HEK293 (cell line): Measurements from ENCODE around the gene ANKH.

ENCODE experiments used
- CTCF ChIA-PET: fragments of 350-600 bp; formaldehyde crosslinking; extraction: SDS; loops from one replicate; lab custom pipeline; 2021; ENCODE audit warnings: antibody characterized with exemption; lab: Yijun Ruan, JAX
- POLR2A ChIA-PET: fragments of 300-600 bp; formaldehyde crosslinking; extraction: SDS; loops from one replicate; lab custom pipeline; 2020; ENCODE audit warnings: antibody characterized with exemption, inconsistent platforms; lab: Yijun Ruan, JAX
- H3K27ac ChIP-seq: fragments of 200-500 bp; sonication (Bioruptor generic); 2 replicates; pipeline ENCODE4 v1.5.1; 2014; ENCODE audit warnings: low read depth, low read length, control low read depth, inconsistent platforms; ENCODE audit errors: extremely low read depth
- H3K36me3 ChIP-seq, 2 experiments: fragments of 200-500 bp in 1 of 2; sonication (Bioruptor generic) in 1 of 2; 1 replicate in 1 of 2; 2 replicates in 1 of 2; pipeline ENCODE4 v1.5.1; 2014 to 2017; ENCODE audit warnings: inconsistent platforms in 2 of 2, low read length in 2 of 2; ENCODE audit not compliant: control insufficient read depth in 2 of 2, insufficient read depth in 1 of 2
- H3K4me1 ChIP-seq: fragments of 200-500 bp; sonication (Bioruptor generic); 2 replicates; pipeline ENCODE4 v1.5.1; 2014; ENCODE audit warnings: mild to moderate bottlenecking, low read length, inconsistent platforms; ENCODE audit not compliant: control insufficient read depth, insufficient read depth
- H3K4me3 ChIP-seq: 2 replicates; pipeline ENCODE4 v1.5.1; 2011; ENCODE audit warnings: low read depth, mild to moderate bottlenecking, control low read depth, low read length, moderate library complexity
- H3K9me3 ChIP-seq: fragments of 200-500 bp; sonication (Bioruptor generic); 2 replicates; pipeline ENCODE4 v1.5.1; 2014; ENCODE audit warnings: low read depth, low read length, inconsistent platforms; ENCODE audit not compliant: control insufficient read depth, insufficient read depth
- FEZF1 ChIP-seq: fragments of 450-650 bp; formaldehyde crosslinking; IDR thresholded peaks from 2 replicates; pipeline ENCODE4 v1.5.1; 2016; ENCODE audit warnings: missing biosample characterization, missing genetic modification characterization
- HOXD13 ChIP-seq: sonication (generic); formaldehyde crosslinking; IDR thresholded peaks from 2 replicates; pipeline ENCODE4 v1.8.0; 2022; ENCODE audit warnings: missing genetic modification reagents, borderline replicate concordance
- ZBTB1 ChIP-seq: fragments of 450-650 bp; formaldehyde crosslinking; IDR thresholded peaks from 2 replicates; pipeline ENCODE4 v1.5.1; 2016; ENCODE audit warnings: missing biosample characterization, missing genetic modification characterization
- ZNF121 ChIP-seq: fragments of 450-650 bp; formaldehyde crosslinking; IDR thresholded peaks from 2 replicates; pipeline ENCODE4 v1.5.1; 2016; ENCODE audit warnings: missing biosample characterization, missing genetic modification characterization
- ZNF133 ChIP-seq: fragments of 450-650 bp; formaldehyde crosslinking; IDR thresholded peaks from 2 replicates; pipeline ENCODE4 v1.5.1; 2016; ENCODE audit warnings: missing biosample characterization, missing genetic modification characterization
- ZNF146 ChIP-seq: fragments of 450-650 bp; formaldehyde crosslinking; IDR thresholded peaks from 2 replicates; pipeline ENCODE4 v1.5.1; 2016; ENCODE audit warnings: missing biosample characterization, missing genetic modification characterization
- ZNF239 ChIP-seq: fragments of 450-650 bp; formaldehyde crosslinking; IDR thresholded peaks from 2 replicates; pipeline ENCODE4 v1.5.1; 2016; ENCODE audit warnings: missing biosample characterization, missing genetic modification characterization
- ZNF366 ChIP-seq: fragments of 450-650 bp; formaldehyde crosslinking; conservative IDR thresholded peaks from 2 replicates; pipeline ENCODE4 v1.5.1; 2016; ENCODE audit warnings: missing biosample characterization, missing genetic modification characterization
- ZNF558 ChIP-seq: fragments of 450-650 bp; formaldehyde crosslinking; IDR thresholded peaks from 2 replicates; pipeline ENCODE4 v1.5.1; 2016; ENCODE audit warnings: missing biosample characterization, missing genetic modification characterization
- ZNF560 ChIP-seq: fragments of 450-650 bp; formaldehyde crosslinking; IDR thresholded peaks from 2 replicates; pipeline ENCODE4 v1.5.1; 2017; ENCODE audit warnings: missing biosample characterization, missing genetic modification characterization, borderline replicate concordance
- ZNF629 ChIP-seq: fragments of 450-650 bp; formaldehyde crosslinking; IDR thresholded peaks from 2 replicates; pipeline ENCODE4 v1.5.1; 2017; ENCODE audit warnings: missing biosample characterization, missing genetic modification characterization
- ZNF664 ChIP-seq: fragments of 450-650 bp; formaldehyde crosslinking; IDR thresholded peaks from 2 replicates; pipeline ENCODE4 v1.5.1; 2016; ENCODE audit warnings: missing biosample characterization, missing genetic modification characterization
- ZNF837 ChIP-seq: fragments of 450-650 bp; formaldehyde crosslinking; IDR thresholded peaks from 2 replicates; pipeline ENCODE4 v1.5.1; 2016; ENCODE audit warnings: missing biosample characterization, missing genetic modification characterization
- ZSCAN16 ChIP-seq: fragments of 450-650 bp; formaldehyde crosslinking; IDR thresholded peaks from 2 replicates; pipeline ENCODE4 v1.5.1; 2016; ENCODE audit warnings: missing biosample characterization, missing genetic modification characterization
- TF ChIP-seq, protein P1 (sequence below): IDR thresholded peaks from 2 replicates; pipeline ENCODE4 v1.6.1; 2011; ENCODE audit warnings: mild to moderate bottlenecking, low read depth, low read length, borderline replicate concordance
- TF ChIP-seq, protein P2 (sequence below): fragments of 450-650 bp; formaldehyde crosslinking; IDR thresholded peaks from 2 replicates; pipeline ENCODE4 v1.5.1; 2016; ENCODE audit warnings: missing biosample characterization, missing genetic modification characterization

ANKH gene

DNA sequence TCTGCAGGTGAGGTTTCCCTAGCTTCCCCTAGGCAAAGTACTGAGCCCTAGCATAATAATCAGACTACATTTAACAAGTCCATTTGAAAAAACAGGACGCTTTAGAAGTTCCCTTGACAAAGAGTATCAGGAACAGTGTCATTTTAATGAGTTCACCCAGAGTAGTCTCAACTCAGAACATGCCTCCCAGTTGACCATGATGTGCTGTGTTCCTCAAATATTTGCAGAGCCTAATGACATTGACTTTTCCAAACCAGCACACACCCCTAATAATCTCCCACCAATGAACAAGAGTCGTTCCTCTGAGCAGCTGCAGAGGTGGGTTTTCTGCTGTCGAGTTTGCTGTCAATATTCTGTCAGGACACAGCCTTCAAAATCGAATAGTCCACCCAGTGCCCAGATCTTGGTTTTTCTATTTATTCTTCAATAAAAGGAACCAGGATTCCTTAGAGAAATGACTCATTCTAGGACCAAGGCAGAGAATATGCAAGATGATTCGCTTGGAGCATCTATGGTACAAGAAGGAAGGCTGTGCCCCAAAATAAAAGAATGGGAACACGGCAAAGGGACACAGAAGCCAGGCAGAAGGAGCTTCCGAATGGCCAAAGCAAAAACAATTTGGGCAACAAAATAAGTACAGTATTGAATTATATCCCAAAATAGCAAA, 149.5 kb downstream of the ANKH start:
- peaks cover 0 to 4% of the 10 kb centered on the region in 2 experiments; a peak in 1 of 3 replicates for H3K36me3 ChIP-seq
- H3K4me3 ChIP-seq: no peak overlapping the region
- no peaks in the 10 kb centered on the region for H3K4me1 ChIP-seq
- ChIA-PET CTCF (interaction anchor here (0.6 to 8.4 kb wide), 4 partner anchors 31 to 288 kb away, joined by 3 to 134 read pairs (median 4); no protein-coding TSS in a partner anchor), POLR2A (no interaction called here)
- no peak overlapping the region for H3K27ac ChIP-seq
- H3K9me3 ChIP-seq: no peaks in the 10 kb centered on the region
- TF ChIP-seq ZNF121 (tag by site-specific recombination) (no peak), ZNF629 (no peak), ZNF560 (tag by site-specific recombination) (no peak), ZSCAN16 (tag by site-specific recombination) (no peak), ZNF837 (tag by site-specific recombination) (no peak), ZBTB1 (tag by site-specific recombination) (no peak), FEZF1 (tag by site-specific recombination) (no peak), ZNF146 (tag by site-specific recombination) (no peak), ZNF366 (tag by site-specific recombination) (no peak)
- TF ChIP-seq, protein P1, sequence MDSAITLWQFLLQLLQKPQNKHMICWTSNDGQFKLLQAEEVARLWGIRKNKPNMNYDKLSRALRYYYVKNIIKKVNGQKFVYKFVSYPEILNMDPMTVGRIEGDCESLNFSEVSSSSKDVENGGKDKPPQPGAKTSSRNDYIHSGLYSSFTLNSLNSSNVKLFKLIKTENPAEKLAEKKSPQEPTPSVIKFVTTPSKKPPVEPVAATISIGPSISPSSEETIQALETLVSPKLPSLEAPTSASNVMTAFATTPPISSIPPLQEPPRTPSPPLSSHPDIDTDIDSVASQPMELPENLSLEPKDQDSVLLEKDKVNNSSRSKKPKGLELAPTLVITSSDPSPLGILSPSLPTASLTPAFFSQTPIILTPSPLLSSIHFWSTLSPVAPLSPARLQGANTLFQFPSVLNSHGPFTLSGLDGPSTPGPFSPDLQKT: no peak
- TF ChIP-seq, protein P2, sequence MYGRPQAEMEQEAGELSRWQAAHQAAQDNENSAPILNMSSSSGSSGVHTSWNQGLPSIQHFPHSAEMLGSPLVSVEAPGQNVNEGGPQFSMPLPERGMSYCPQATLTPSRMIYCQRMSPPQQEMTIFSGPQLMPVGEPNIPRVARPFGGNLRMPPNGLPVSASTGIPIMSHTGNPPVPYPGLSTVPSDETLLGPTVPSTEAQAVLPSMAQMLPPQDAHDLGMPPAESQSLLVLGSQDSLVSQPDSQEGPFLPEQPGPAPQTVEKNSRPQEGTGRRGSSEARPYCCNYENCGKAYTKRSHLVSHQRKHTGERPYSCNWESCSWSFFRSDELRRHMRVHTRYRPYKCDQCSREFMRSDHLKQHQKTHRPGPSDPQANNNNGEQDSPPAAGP (tag by site-specific recombination): no peak

DNA sequence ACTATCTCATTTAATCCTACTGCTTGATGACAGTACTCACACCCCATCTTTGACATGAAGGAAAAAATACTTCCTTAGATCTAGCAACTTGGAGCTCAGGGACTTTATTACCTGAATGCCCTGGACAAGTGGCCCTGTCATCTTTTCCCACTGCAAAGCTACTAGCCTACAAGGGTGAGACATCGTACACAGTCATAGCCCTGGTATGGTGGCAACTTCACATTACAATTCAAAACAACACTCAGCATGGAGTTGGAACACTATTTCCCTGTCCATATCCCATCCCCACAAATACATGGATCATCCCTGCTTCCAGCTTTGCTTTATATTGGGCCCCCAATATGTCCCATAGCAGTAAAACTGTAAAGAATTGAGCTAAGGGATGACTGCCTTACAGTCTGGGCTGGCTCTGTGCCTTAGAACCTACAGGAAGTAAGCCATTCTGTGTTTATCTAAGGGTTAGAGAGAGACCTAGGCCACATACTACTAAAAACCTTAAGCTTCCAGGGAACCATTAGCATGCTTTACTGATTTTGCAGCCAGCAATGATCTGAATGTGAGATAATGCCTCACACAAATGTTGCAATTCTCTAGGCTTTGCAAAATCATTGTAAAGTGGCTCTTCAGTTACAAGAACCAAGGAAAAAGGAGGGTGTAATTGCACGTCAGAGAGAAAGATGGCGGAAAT, 151.2 kb downstream of the ANKH start:
- H3K4me1 ChIP-seq: no peaks in the 10 kb centered on the region
- CTCF ChIA-PET: interaction anchor here (0.7 to 2.6 kb wide), 4 partner anchors 34 to 300 kb away, joined by 3 to 19 read pairs (median 4); no protein-coding TSS in a partner anchor
- TF ChIP-seq ZNF664 (tag by site-specific recombination) (peak; percentile 61; the same call in 1 of the 2 replicates), ZNF558 (no peak)
- no peak overlapping the region for H3K27ac ChIP-seq
- H3K36me3 ChIP-seq: peaks cover 4 to 12% of the 10 kb centered on the region in 2 experiments; a peak in 2 of 3 replicates
- POLR2A ChIA-PET: no interaction called here
- H3K4me3 ChIP-seq: no peak overlapping the region
- no peaks in the 10 kb centered on the region for H3K9me3 ChIP-seq

DNA sequence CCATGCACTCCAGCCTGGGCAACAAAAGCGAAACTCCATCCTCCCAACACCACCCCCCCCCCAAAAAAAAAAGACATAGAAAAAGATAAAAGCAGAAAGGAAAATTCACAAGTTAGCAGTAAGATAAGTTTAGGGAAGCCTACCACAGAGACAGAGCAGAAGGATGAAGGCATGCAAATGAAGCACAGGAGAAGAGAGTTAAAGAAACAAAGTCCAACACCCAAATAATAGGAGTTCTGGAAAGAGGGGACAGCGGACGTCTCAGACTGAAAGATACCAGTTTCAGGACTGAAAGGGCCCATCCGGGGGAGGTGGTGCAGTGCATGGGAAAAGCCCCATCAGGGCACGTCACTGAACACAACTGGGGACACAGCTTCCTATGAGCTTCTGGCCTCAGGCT, 152.8 kb downstream of the ANKH start:
- no peak for TF ChIP-seq ZNF239 (tag by site-specific recombination)
- TF ChIP-seq ZNF133 (tag by site-specific recombination): peak; percentile 94
- TF ChIP-seq HOXD13 (CRISPR knock-in tag): no peak
- CTCF ChIA-PET: interaction anchor here (2.6 to 2.8 kb wide), 2 partner anchors 8 to 285 kb away, joined by 13 to 19 read pairs; no protein-coding TSS in a partner anchor
- H3K36me3 ChIP-seq: peaks cover 8 to 22% of the 10 kb centered on the region in 2 experiments; a peak in 2 of 3 replicates
- POLR2A ChIA-PET: no interaction called here
- H3K27ac ChIP-seq: no peak overlapping the region
- H3K4me1 ChIP-seq: no peaks in the 10 kb centered on the region
- H3K9me3 ChIP-seq: no peaks in the 10 kb centered on the region
- H3K4me3 ChIP-seq: no peak overlapping the region
